ENCODE measurements around the gene NUAK2.

- TF ChIP-seq CTCF (IDR thresholded peaks at IDR 0.05; ENCODE audit: insufficient read depth, low read length, poor library complexity, severe bottlenecking) (no peak), EZH2phosphoT487 (conservative IDR thresholded peaks at IDR 0.05; ENCODE audit: low read length) (no peak)
These were observed 45.4 kb downstream of the NUAK2 start for GRCh38 chr1:205275916-205276688.

All from SU-DHL-6 (cell line).